ENCODE data around the gene OTP.
"Not testable (repeated sequence)": the region's sequence is repeated elsewhere in the genome, so short reads cannot be mapped to it uniquely, and the experiment has no call there.

OTP gene

DNA sequence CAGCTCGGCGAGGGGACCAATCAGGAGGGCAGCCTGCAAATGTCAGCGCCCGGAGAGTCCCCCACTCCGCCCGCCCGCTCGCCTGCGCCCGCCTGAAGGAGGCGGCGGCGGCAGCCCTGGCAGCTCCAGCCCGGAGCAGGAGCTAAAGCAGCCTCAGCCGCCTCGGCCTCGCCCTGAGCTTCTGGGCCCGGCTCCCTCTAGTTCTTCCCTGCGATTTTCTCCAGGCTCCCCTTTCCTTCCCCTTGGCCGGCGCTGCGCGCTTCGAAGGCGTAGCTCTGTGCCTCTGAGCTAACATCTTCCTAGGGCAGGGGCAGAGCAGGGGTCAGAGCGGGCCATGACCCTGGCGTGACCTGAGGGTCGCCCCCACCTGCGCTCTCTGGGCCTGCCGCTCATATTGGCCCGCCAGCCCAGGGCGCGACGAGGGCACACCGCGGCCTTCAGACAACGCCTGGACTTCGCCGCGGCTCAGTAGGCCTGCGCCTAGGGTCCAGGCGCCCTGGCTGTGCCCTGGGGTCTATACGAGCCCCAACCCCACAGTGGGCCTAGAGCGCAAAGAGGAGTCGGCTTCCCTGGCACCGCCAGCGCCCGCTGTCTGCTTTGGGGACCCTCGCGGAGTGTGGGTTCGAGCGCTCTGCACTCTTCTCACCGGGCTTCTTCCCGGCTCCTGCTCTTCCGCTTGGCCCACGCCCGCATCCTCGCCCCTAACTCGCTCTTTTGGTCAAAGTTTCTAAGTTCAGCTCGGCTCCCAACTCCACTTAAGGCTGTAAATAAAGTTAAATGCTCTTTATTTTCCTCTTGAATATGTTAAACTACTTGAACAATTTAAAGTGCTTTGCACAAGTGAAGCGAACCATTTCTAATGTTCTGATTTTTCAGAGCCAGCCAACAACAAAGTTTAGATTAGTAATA, 504 bp upstream of the OTP start:
- DNase-seq = no peak

DNA sequence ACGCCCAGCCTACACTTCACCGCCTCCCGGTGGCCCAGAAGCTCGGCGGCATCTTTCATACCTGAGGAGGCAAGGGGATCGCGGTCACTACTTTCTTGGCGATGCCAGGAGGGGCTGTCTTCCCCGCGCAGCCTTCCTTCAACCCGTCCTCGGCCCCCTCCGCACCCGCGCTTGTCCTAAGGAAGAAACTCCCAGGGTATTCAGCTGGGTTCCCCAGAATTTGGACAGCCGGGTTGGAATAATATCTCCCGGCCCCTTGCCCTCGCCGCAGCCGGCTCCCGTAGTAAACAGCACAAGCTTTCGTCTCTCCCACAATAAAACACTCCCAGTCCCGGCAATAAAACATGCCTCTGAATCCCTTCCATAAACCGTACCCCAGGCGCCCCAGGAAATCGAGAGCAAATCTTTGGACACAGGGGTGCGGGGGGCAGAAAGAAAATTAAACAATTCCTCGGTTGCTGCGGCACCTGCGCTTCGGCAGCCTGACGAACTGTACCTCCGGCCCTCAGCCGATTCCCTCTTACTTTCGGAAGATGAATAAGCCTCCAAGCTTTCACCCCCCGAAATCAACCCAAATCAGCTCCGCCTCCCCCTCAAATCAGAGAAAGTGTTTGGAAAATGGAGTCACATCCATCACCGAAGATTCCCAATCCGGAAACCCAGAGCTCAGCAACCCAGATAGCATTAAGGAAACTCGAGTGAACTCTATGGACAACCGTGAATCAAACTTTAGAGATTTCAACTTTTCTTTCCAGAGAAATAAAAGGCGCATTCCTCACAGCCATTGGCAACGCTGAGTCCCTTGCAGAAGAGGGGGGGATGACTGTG, 1.1 kb downstream of the OTP start:
- no peak for DNase-seq

DNA sequence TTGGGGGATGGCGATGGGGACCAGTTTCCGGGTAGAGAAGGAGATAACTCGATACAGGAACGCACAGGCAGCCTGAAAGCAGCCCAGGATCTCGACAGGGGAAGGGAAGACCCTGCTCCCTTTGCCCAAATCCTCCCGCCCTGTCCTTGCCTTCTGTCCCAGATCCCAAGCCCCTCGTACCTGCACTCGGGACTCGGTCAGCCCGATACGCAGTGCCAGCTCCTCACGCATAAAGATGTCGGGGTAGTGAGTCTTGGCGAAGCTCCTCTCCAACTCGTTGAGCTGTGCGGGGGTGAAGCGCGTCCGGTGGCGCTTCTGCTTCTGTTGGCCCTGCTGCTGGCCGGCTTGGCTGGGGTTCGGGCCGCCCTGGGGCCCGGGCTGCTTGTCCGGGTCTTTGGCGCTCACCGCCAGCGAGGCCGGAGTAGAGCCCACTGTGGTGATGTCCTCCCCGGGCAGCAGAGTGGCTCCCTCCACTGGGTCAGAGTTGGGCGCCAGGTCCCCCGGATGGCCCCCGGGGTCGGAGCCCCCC, 1.8 kb downstream of the OTP start:
- DNase-seq = no peak

- no peak for DNase-seq
Measured at GRCh38 chr5:77635917-77636640, 2.4 kb downstream of the OTP start.

DNA sequence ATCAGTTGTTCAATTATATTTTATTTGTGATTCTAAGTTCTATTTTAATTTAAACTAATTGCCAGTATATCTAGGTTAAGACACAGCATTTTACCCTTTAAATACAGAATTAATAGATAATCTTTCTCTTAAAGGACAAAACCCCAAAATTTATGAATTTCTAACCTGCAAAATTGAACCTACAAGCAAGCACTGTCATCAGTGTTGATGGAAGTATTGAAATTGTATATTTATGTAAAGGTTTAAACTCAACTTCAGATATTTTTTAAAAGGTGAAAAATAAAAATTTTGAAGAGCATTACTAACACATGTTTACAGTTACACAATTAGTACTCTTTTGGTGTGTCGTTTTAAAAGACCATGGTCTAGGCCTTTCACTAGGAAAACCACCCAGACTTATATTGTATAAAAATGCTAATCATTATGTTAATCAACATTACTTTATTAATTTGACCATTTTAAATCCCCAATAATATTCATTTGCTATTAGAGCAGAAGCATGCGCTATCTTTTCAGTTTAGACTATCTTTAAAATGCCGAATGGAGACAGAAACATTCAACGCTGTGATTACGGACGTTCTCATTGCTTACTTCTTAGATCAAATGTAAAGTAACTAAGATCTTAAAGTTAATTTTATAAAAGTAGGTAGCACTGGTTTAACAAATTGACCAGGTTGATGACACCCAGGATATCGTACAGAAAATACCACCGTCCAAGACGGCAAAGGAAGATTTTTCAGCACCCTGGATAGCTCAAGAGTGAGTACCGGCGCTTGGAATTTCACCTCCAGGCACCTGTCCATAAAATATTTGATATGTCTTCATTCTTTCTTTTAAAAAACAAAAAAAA, 3.2 kb downstream of the OTP start:
- DNase-seq = no peak

DNA sequence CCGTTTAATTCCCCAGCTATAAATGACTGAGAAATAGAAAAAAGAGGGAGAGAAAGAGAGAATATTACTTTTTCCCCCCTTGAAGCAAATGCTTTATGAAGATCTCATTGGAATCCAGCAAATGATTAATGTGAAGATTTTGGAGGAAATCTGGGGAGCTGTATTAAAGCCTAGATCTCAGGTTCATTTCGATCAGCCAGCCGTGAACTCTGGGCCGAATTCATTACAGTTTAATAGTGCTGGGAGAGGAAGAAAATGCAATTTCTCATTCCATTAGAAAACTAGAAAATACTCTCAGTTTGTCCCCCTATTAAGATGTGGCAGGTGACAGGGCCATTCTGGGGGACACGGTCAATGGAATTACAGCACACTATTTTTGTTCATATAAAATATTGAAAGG, 4.8 kb downstream of the OTP start:
- no peak for DNase-seq

DNA sequence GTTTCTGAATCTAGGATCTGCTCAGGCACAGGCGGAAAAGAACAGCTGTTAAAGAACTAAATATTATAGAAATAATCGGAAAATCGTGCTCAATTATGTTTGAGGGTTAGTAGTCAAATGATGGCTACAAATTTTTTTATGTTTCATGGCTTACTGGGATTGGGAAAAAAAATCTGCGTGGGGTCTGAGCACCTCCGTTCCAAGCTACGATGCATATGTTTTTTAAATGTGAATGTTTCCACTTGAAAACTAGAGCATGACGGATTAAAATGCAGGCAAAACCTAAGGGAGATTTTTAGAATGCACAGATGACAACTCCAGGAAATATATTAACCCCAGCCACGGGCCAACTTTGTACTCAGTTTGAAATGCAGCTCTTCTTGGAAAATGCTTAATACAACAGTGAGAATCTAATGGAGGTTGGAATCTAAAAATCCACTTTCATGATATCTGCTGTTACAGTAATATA, 5.3 kb downstream of the OTP start:
- no peak for DNase-seq

DNA sequence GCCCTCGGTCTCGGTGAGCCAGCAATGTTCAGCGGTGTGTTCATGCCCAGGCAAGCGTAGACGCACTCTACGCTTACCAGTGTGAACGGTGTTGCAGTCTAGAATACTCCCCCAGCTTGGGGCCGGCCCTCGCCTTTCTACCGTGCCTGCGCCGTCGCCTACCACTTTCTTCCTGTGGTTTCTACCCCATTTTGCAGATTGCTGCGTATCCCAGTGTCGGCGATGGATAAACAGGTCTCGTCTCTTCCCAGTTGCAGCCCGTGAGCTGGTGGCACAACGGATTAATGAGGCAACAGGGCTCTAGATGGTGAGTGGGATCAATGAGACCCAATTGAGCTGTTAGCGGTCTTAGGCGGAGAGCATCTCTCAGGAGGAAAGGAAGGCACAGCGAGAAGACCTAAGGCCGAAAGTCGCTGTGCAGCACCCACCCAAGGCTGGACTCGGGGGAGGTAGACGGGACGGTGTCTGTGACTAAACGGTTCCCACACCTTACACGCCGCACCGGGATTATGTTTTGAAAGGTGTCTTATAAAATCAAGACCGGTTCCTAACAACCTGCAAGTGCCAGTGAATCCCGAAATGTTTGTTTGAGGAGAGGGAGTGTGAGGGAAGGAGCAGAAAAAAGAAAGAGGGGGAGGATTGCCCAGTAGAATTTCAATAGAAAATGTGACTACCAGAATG, 5.8 kb downstream of the OTP start:
- no peak for DNase-seq

GRCh38 chr5:77630114-77630680, 8.3 kb downstream of the OTP start:
- no peak for DNase-seq

DNA sequence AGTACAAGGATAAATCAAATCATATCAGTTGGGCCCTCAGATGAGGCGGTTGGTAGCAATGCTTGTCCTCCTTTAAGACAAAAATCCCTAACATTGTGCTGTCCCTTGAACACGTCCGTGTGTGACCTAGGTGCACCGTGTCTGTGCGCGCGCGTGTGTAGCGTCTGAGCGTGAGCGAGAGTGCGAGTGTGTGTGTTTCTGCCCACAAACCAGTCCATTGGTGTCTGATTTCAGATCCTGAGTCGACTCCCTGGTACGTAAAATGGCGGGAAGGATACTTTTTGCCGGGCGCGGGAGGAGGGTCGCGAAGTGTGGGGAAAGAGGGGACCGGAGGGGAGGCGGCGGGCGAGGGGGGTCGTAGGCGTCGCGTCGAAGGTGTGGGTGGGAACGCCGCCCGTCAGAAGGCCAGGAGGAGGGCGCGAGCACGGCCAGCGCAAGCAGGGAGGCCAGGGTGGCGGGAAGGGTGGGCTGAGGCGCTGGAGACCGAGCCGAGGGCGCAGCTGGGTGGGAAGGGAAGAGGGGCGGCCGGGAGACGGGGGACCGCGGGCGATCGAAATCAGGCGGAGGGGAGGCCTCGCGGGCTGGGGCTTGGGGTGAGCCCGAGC, 8.9 kb downstream of the OTP start:
- no peak for DNase-seq

DNA sequence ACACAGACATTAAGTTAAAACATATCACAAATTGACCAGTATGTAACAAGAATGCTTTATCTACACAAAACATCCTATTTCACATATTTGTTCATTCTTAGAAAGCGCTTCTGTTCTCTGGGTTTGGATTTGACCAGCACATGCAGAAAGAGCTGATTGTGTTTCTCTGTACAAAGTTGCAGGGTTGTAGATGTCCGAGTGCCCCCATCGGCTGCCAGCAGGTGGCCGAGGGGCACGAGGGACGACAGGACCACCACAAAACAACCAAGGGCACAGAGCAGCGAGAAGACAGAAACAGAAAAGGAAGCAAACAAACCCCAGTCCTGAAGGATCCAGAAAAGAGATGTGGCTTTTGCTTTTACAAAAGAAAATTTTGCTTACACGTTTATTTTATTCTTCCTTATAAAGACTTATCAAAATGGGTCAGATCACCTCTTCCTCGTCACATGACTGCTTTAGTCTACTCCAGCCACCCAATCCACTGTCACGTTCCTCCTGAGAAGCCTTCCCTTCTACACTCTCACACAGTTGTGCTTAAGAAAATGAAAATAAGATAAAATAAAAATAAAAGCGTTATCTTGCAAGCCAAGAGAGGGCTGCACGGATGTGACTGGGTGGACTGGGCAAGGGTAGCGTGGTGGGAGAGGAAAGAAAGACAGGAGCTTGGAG, 9.5 kb downstream of the OTP start:
- no peak for DNase-seq

DNA sequence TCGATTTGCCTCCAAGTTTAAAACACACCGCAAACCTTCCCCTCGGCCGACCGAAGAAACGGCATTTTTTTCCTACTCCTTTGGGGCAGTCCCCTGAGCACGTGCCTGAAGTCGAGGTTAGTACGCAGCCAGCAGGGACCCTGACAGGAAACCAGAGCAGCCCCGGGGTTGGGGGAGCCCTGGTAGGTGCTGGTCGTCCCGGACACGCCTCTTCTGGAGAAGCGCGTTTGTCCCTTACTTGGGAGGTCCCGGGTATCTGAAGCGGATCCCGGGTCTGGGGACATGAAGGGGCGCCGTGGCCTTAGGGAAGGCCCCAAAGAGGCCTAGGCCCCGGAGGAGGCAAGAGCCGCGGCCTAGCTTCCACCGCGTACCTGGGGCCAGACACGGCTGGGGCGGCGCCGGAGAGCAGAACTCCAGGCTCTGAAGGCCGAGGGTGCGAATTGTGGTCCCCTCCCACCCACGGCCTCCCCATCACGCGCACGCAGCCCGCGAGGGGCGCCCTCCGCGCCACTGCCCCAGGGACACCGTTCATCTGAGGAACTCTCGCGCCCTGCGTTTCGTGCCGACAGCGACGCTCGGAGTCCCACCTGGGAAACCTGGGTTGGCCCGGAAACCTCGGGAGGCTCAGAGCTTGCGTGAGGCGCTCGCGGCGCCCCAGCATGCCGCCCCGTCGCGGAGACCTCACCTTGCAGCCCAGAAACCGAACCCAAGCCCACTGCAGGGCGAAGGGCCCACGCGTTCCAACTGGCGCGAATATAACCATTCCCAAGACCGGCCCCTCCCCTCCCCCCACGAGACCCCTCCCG, 10.4 kb downstream of the OTP start:
- no peak for DNase-seq

DNA sequence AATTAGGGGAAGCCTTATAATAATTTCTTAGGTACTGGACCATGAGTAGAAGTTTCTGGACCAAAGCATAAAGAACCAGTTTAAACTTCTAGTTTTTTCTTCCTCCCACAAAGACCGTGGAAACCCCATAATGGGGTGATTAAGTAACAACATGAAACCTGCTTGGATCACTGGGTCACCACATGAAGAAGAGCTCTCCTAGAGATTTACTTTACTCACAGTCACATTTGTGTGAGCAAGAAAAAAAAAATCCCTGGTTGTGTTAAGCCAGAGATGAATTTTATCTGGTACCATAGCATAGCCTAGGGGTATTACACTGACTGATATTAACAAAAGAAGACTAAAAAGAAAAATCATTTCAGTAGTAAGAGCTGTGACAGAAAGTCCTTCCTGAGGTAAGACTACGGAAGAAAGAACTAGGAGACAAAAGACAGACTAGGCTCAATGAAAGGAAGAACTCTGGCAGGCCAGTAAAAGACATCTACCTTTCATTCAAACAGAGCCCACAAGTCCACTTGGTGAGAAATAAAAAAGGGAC, 15.2 kb downstream of the OTP start:
- DNase-seq = no peak

GRCh38 chr5:77621440-77621839, 17.1 kb downstream of the OTP start:
- DNase-seq = no peak

- no peak for DNase-seq
Measured at GRCh38 chr5:77620405-77620804, 18.1 kb downstream of the OTP start.

DNA sequence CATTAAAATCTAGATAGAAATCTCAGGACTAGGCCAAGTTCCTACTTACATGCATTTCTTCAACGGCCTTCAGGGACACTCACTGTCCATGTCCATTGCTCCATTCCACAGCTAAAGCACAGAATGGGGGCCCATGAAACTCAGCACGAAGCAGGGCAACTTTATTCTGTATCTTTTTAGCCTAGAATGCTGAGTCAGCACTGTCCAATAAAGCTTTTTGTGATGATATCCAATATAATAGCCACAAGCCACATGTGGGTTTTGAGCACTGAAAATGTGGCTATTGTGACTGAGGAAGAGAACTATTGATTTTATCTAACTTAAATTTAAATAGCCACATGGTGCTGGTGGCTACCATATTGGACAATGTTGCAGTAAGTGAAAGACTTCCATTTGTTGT, 21.6 kb downstream of the OTP start:
- no peak for DNase-seq

DNA sequence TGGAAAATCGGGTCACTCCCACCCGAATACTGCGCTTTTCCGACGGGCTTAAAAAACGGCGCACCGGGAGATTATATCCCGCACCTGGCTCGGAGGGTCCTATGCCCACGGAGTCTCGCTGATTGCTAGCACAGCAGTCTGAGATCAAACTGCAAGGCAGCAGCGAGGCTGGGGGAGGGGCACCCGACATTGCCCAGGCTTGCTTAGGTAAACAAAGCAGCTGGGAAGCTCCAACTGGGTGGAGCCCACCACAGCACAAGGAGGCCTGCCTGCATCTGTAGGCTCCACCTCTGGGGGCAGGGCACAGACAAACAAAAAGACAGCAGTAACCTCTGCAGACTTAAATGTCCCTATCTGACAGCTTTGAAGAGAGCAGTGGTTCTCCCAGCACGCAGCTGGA, 29.6 kb downstream of the OTP start:
- DNase-seq = not testable (repeated sequence)

- no peak for DNase-seq
Measured at GRCh38 chr5:77607324-77607723, 31.2 kb downstream of the OTP start.

DNA sequence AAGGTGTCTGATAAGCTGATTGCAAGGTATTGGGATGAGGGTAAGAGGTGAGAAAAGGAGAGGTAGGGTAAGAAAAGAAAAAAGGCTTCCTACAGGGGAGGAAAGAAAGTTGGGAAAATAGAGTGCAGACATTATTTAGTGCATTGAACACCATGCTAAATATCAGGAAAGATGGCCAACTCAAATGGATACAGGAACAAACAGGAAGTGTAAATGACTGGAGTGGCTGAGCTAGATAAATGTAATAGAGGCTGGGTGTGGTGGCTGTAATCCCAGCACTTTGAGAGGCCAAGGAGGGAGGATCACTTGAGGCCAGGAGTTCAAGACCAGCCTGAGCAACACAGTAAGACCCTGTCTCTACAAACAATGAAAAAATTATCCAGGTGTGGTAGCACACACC, 32.2 kb downstream of the OTP start:
- no peak for DNase-seq

All from cerebellar nuclear complex (tissue), 1 donor.